Ramos (cell line): ENCODE measurements around the gene SLC24A3.
"Not testable (repeated sequence)": the region's sequence is repeated elsewhere in the genome, so short reads cannot be mapped to it uniquely, and the experiment has no call there.

Experiments
- in situ Hi-C: fragments of 300-500 bp; cut with MboI; formaldehyde crosslinking; loops from one replicate; pipeline ENCODE4 v1.14.3; 2022; ENCODE audit warnings: low sequenced_read_pairs; ENCODE audit not compliant: unreplicated experiment

Gene SLC24A3

DNA sequence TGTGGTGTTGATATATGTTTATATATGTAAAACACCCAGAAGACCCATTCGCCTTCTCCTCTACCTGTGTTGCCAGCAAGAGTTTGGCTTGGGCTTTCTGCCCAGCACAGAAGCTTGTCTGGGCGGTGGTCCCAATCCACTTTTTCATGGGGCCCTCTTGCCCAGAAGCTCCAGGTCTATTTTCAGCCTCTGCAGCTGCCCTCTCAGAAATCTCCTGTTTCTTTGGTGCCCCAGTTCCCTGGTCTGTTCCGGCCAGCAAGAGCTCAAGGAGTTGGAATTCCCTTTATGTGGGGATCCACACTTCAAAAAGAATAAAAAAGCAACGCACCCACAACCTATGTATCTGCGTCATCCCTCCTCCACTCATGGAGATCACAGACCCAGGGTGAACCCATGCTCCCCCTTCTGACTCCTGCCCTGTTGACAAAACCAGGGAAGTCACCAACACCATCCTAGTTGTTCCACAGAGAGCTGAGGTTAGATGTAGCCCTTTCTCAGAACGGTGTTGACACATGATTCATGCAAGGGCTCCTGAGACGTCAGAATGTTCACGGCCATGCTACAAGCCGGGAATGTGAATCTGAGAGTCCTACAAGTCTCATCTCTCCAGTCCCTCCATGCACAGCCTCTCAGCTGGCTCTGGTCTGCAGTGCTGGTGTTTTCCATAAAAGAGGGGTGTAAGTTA lies 388.8 kb downstream of the SLC24A3 start:
- in situ Hi-C loops, result no loop called here

DNA sequence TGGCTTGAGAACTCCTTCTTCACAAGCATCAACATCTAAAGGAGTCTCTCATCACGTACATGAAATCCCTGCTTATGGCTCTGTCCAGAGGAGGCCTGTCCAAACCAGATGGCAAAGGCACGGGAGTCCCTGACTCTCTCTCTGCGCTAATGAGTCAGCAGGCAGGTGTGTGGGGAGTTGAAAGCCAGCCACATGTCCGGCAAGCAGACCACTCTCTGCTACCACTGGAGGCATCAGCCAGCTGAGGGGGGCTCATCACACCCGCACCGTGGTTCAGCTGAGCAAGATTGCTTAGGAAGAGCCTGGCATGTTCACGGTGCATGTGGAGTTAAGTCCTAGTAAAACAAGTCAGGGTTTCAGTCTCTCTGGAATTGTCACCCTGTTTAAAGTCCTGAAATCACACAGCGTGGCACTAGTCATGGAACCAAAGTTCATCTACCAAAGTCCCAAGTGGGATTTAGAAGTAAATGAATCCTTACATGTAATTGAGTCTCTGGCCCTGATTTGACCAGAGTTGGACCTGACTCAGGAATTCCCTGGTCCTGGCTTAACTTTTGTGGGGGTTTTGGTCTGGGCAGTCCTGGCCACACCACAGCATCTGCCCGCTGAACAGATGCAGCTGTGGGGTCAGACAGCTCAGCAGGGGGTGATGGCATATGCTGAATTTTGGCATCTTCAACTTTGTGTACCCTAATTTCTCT lies 390.4 kb downstream of the SLC24A3 start:
- in situ Hi-C loops, result no loop called here

DNA sequence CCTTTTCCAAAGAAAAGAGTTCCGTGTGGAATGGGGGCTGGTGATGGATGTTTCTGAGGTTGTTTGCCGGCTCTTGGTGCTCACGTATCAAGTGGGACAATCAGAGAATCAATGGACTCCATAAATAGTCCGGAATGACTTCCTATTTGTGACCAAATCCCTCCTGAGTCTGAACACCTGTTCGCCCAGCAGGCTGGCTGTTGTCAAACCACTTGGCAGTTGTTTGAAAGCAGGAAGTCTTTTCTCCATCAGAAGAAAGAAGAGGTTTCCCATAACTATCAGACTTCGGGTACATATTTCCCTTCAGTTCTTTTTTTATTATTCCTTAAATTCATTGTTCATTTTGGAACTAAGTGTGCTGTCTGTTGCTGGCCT lies 390.9 kb downstream of the SLC24A3 start:
- in situ Hi-C loops, result no loop called here

DNA sequence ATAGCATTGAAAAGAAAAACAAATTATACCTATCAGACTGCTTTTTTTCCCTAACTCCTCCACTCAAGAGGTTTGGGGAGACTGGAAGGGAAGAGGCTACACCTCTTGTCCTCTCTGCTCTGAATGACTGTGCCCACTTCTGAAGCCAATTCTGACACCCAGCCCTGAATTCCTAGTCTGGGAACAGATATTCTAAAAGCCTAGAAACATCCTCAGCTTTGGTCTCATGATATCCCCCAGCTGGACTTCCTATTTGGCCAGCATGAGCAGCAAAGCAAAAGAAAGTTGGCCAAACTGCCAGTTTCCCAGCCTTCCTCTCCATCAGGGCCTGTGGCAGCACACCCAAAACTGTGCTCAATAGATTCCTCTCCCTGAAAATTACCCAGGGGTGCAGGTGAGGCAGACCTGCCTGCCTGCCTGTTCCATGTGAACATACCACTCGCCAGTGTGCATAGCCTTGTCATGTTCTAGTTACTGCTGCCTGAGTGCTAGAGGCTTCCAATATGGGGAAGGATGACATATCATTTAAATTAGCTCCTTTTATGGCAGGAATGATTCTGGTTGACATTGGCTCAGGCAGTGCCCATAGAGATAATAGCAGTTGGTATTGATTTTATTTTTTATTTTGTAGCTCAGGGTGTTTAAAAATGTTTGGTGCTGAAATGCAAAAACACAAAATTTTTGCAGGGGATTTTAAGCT lies 393.5 kb downstream of the SLC24A3 start:
- in situ Hi-C loops, result no loop called here

GRCh38 chr20:19609642-19610223 lies 397.3 kb downstream of the SLC24A3 start:
- in situ Hi-C loops, result no loop called here

DNA sequence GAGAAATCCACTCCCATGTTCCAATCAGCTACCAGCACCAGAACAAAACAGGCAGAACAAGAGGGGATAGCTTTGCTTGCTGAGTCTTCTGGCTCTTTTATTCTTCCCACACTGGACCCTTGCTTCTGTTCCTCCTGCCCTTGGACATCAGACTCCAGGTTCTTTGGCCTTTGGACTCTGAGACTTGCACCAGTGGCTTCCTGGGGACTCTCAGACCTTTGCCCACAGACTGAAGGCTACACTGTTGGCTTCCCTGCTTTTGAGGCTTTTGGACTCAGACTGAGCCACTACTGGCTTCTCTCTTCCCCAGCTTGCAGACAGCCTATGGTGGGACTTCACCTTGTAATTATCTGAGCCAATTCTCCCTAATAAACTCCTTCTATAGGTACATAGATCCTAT lies 403.2 kb downstream of the SLC24A3 start:
- in situ Hi-C loops, result no loop called here

DNA sequence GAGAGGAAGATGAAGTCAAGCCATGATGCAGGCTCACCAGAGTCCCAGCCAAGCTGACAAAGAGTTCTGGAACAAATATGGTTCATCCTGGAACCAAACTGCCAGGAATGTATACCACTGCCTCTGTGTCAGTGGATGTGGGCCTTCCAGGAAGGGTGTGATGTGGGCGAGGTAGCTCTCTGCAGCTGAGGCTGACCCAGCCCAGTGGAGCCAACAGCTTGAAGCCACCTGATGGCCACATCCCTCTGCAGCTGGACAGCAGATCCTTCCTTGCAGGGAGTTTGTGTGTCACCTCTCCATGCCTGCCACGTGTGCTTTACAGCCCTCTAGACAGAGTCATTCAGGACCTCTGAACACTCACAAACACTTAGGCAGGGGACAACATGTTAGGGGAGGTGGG lies 403.6 kb downstream of the SLC24A3 start:
- in situ Hi-C loops, result no loop called here

DNA sequence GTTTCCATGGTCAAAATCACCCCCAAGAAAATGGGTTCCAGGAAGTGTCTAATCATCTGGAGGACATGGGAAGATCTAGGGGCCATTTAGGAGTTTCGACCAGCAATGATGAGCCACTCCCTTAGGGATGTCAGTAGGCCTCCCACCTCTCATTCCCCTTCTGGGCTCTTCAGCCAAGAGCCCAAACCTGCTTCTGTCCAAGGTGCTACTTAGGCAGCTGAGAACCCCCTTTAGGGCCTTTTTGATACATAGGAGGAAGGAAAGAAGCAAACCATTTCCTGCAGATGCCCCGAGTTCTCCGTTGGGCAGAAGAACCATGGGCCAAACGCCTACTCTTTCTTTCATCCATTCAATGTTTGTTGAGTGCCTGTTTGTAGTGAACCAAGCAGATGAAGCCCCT lies 404.2 kb downstream of the SLC24A3 start:
- in situ Hi-C loops, result no loop called here

- in situ Hi-C loops, result no loop called here
Measured at GRCh38 chr20:19617256-19617655, 404.8 kb downstream of the SLC24A3 start.

GRCh38 chr20:19618711-19619110 lies 406.3 kb downstream of the SLC24A3 start:
- in situ Hi-C loops, result no loop called here

DNA sequence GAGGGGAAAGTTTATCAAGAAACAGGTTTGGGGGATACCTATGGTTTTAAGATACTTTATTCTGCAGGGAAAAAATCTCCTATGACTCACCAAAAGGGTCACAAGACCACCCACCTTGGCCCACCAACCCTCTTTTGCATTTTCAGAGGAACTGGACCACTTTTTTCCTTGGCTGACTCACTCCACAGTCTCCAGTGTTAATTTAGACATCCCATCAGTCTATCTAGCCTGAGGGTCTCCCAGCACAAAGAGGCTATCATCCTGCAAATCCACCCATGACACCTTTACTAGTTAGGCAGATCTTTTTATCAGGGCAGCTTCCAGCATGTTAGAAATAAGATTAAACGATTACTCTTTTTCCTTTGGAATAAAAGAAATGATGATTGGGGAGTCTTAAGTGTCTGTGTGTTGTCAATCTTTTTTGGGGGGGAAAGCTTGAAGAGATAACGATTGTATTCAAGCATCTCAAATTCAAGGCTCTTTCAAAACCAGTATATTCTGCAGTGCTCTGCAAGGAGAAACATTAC lies 407.5 kb downstream of the SLC24A3 start:
- in situ Hi-C loops, result no loop called here

DNA sequence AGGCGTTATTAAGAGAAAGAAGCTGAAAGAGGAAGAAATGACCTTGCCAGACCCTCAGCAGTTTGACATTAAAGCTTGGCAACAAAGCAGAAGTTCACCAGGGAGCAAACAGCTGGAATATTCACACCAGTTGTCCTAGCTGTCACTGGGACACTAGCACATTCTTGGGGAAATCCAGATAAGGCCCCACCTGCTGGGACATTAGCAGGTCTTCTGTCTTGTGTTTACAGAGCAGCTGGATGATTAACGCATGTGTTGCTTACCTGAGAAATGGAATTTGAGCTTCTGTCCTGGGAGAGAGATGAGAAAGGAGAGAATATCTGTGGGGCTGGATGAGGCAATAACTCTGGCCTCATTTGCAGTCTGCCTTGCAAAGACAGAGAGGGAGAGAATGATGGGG lies 408.0 kb downstream of the SLC24A3 start:
- in situ Hi-C loops, result no loop called here

DNA sequence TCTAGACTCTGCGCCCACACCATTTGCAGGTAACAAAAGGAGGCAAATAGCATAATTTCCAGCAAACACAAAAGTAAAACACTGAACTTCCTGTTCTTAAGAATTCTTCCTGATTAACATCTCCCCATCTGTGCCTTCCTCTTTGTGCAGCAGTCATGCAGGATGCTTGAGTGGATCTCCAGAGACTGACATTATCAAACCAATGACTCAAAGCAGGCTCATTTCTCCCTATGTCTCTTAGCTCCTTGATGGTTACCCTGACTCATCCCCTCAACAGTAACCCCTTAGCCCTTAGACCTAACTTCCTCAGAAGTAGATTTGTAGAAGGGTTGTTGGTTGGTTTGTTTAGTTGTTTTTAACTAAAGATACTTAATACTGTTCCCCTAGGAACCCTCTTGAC lies 408.6 kb downstream of the SLC24A3 start:
- in situ Hi-C loops, result no loop called here

GRCh38 chr20:19624221-19624965 lies 412.0 kb downstream of the SLC24A3 start:
- in situ Hi-C loops, result no loop called here

GRCh38 chr20:19625426-19625825 lies 413.0 kb downstream of the SLC24A3 start:
- in situ Hi-C loops, result no loop called here

GRCh38 chr20:19626896-19627295 lies 414.5 kb downstream of the SLC24A3 start:
- in situ Hi-C loops, result no loop called here

GRCh38 chr20:19628570-19629134 lies 416.2 kb downstream of the SLC24A3 start:
- in situ Hi-C loops, result no loop called here

DNA sequence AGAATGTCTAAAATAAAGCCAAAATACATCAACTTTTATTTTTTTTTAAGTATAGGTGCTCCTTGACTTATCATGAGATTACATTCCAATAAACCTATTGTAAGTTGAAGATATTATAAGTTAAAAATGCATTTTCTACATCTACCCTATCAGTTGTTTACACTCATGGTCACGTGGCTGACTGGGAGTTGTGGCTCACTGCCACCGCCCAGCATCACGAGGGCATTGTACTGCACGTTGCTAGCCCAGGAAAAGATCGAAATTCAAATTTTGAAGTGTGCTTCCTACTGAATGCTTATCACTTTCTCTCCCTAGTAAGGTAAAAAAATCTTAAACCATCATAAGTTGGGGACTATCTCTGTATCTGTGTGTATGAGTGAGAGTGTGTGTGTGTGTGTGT lies 419.0 kb downstream of the SLC24A3 start:
- in situ Hi-C loops, result no loop called here

- in situ Hi-C loops, result no loop called here
Measured at GRCh38 chr20:19633985-19634384, 421.5 kb downstream of the SLC24A3 start.

GRCh38 chr20:19639471-19640045 lies 427.1 kb downstream of the SLC24A3 start:
- in situ Hi-C loops, result not testable (repeated sequence)
